Bronchial epithelial cell (primary cell): ENCODE results near the gene RNF181. TPM values are rescaled to one million over a fixed set of nuclear protein-coding genes. Genes with fewer than 3 reads are reported as not detected.

Source experiments
- DNase-seq: peaks from one replicate; pipeline ENCODE4 v3.0.0-alpha.2; 2010; ENCODE audit warnings: low read depth
- FAIRE-seq: peaks from 2 replicates; lab custom pipeline; 2011; peaks lifted over from hg19 to GRCh38; lab: Jason Lieb, UNC
- H3K27me3 ChIP-seq: 2 replicates; pipeline ENCODE4 v1.5.1; 2011; ENCODE audit warnings: low read length; ENCODE audit not compliant: control insufficient read depth, insufficient read depth
- H3K36me3 ChIP-seq: 2 replicates; pipeline ENCODE4 v1.5.1; 2011; ENCODE audit warnings: low read length; ENCODE audit not compliant: control insufficient read depth, insufficient read depth
- H3K4me3 ChIP-seq: 2 replicates; pipeline ENCODE4 v1.5.1; 2011; ENCODE audit warnings: mild to moderate bottlenecking, low read depth, low read length, control low read depth
- total RNA-seq: library from RNA; depleted of rRNA; stranded (reverse); fragments of >200 nt; gene quantifications from 2 replicates; pipeline ENCODE4 v1.2.1, GENCODE V29; 2014
- TF ChIP-seq, protein P1 (sequence below): IDR thresholded peaks from 2 replicates; pipeline ENCODE4 v1.5.1; 2011; ENCODE audit warnings: mild to moderate bottlenecking, moderate library complexity, low read length, control low read depth, inconsistent platforms; ENCODE audit not compliant: insufficient read depth, severe bottlenecking

Gene RNF181
- total RNA-seq, 1 donor from 2014 or later, result 240 TPM

DNA sequence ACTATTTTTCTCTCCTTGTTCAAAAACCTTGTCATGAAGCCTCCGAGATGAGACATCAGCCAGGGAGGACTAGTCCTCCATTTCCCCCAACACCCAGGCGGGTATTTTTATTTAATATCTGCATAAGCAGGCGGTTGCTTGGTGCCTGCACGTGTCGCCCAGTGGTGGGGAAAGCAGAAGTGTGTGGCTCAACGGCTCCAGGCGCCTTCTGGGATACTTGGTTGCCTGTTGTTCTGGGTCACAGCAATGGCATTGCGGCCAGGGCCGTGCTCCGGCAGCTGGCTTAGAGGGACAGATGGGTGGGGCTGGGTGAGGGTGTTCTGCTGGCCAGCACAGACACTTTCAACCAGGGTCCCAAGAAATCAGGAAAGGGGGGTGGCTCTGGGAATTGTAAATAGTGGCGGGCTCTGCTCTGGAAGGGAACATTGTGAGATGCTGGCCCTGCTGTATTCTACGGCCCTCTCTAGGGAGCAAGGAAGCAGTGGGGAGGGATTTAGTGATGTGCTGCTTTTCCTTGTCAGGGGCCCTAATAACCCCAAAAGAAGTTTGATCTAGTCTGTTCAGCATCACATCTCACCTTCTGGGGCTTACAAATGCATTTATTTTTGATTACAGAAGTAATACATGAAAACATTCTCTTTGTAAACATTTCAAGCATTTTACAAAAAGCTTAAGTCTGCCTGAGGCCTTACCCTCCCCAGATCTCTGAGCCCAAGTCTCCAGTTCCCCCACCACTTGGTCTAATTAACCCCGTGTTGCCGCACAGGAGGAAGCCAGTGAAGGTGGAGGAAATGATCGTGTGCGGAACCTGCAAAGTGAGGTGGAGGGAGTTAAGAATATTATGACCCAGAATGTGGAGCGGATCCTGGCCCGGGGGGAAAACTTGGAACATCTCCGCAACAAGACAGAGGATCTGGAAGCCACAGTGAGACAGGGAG lies 17.0 kb upstream of the RNF181 start:
- Histone ChIP-seq H3K27me3 (no peaks in the 10 kb centered on the region), H3K36me3 (peaks cover 8% of the 10 kb centered on the region), H3K4me3 (peak overlapping the region; percentile 72)
- DNase-seq, result no peak
- FAIRE-seq, result no peak
- TF ChIP-seq, protein P1, sequence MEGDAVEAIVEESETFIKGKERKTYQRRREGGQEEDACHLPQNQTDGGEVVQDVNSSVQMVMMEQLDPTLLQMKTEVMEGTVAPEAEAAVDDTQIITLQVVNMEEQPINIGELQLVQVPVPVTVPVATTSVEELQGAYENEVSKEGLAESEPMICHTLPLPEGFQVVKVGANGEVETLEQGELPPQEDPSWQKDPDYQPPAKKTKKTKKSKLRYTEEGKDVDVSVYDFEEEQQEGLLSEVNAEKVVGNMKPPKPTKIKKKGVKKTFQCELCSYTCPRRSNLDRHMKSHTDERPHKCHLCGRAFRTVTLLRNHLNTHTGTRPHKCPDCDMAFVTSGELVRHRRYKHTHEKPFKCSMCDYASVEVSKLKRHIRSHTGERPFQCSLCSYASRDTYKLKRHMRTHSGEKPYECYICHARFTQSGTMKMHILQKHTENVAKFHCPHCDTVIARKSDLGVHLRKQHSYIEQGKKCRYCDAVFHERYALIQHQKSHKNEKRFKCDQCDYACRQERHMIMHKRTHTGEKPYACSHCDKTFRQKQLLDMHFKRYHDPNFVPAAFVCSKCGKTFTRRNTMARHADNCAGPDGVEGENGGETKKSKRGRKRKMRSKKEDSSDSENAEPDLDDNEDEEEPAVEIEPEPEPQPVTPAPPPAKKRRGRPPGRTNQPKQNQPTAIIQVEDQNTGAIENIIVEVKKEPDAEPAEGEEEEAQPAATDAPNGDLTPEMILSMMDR, result no peak

DNA sequence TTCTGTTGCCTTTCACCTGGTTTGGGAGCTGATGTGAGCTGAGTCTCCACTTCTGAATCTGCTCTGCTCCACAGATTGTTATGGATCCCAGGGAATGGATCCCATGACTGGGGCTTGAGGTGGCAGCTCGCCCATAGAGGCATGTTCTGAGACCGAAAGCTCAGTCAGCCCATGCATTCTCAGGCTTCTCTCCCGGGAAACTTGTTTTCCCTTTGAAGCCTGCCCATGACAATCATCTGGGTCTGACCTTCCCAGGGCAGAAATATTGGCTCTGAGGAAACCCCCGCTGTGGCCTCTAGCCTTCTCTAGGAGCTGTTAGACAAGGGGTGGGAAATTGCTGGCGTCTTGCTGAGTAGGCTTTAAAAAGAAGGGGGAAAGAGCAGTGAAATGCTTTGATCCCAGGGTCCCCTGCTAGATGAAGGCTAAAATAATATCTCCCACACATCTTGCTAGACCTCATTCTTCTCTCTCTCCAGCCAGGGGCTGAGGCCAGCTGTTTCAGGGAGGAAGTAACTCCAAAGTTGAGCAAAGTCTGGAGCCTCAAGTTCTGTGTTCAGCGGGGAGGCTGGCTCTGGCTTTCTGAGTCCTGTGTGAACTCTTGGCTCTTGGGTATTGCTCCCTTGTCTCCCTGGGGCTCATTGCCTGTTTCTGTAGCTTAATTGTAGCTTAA lies 16.1 kb upstream of the RNF181 start:
- Histone ChIP-seq H3K36me3 (peaks cover 8% of the 10 kb centered on the region), H3K4me3 (peak overlapping the region; percentile 72), H3K27me3 (no peaks in the 10 kb centered on the region)
- TF ChIP-seq, protein P1, result no peak
- FAIRE-seq (no peak), DNase-seq (no peak)

DNA sequence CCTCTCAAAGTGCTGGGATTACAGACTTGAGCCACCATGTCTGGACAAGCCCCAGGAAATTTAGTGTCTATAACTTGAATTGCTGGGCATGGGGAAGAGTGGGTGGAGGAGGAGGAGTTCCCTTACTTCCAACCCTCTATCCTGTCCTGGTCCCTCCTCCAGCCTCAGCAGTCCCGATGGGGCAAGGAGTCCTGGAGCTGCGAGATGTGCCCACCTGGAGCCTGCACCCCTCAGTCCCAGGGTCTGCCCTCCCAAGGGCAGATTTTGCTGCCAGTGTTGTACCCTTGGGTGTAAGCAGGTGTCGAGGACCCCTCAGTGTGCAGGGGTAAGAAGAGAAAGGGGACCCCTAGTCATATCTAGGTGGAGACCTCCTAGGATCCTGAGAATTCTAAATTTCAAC lies 15.3 kb upstream of the RNF181 start:
- DNase-seq, result no peak
- no peaks in the 10 kb centered on the region for H3K27me3 ChIP-seq
- no peak overlapping the region for H3K4me3 ChIP-seq
- peaks cover 8% of the 10 kb centered on the region for H3K36me3 ChIP-seq
- no peak for FAIRE-seq
- TF ChIP-seq, protein P1, result no peak

DNA sequence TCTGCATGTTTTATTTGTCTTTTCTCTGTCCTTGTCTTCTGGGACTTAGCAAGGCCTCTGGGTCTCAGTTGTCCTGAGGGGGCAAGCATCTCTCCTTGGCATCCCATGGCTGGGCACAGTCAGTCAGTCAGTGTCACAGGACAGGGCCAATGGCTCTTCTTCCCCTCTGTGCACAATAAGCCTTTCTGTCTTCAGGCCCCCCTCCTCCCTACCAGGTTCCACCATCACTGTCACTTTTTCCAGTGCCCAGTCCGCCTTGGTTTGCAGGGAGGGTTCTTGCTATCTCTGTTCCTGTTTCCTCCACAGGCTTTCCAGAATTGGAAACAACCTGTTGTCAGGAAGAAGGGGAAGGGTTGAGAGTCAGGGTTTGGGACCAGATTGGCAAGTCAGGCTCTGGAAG lies 13.1 kb upstream of the RNF181 start:
- TF ChIP-seq, protein P1, result no peak
- no peaks in the 10 kb centered on the region for H3K27me3 ChIP-seq
- DNase-seq (no peak), FAIRE-seq (no peak)
- no peak overlapping the region for H3K4me3 ChIP-seq
- H3K36me3 ChIP-seq, result peaks cover 8% of the 10 kb centered on the region

DNA sequence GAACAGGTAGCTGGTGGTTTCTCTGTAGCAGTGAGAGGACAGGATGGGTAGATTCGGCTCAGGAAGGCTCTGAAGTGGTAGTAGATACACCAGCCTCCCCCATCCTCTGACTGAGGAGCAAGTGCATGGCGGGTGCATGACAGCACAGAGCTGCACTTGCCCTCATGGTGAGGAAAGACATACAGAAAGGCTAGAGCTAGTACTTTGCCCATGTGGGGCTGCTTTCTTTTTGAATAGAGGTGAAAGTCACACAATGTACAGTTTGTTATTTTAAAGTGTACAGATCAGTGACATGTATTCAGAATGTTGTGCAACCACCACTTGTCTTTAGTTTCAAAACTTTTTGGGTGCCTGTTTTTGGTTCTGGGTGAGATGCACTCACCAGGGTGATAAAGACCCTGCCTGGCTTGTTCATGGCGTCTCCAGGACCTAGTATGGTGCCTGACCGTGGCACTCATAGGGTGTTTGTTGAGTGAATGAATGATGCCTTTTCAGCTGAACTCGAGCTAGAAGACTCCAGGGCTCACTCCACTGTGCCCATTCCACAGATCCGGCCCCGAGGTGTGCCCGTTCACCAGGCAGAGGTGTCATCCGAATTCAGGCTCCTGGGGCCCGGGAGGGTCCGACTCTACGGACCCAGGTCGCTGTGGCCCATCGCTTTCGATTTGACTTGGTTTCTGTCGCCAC lies 11.7 kb upstream of the RNF181 start:
- DNase-seq (no peak), FAIRE-seq (no peak)
- Histone ChIP-seq H3K4me3 (no peak overlapping the region), H3K36me3 (peaks cover 8% of the 10 kb centered on the region), H3K27me3 (no peaks in the 10 kb centered on the region)
- TF ChIP-seq, protein P1, result no peak
